HepG2 (cell line): ENCODE measurements around the gene SKI.

Experiments used
- EP300 ChIP-seq, 3 experiments: sonication (generic) in 1 of 3; formaldehyde crosslinking in 1 of 3; IDR thresholded peaks; 2 replicates each; pipeline versions ENCODE4 v1.5.1 to v1.6.1; 2011 to 2020; ENCODE audit warnings: low read depth in 2 of 3, low read length in 2 of 3, borderline replicate concordance in 1 of 3, improper control_type of control experiment in 1 of 3, mild to moderate bottlenecking in 1 of 3, missing genetic modification reagents in 1 of 3, moderate library complexity in 1 of 3
- POLR2A ChIP-seq, 2 experiments: IDR thresholded peaks; 2 replicates each; pipeline ENCODE4 v1.6.1; 2011; ENCODE audit warnings: low read depth in 2 of 2, low read length in 2 of 2, mild to moderate bottlenecking in 1 of 2, moderate library complexity in 1 of 2; ENCODE audit not compliant: insufficient read depth in 1 of 2
- POLR2AphosphoS2 ChIP-seq: IDR thresholded peaks from 2 replicates; pipeline ENCODE4 v1.6.1; 2011; ENCODE audit warnings: low read depth, low read length, improper control_type of control experiment
- RXRA ChIP-seq: sonication (generic); formaldehyde crosslinking; IDR thresholded peaks from 2 replicates; pipeline ENCODE4 v1.5.1; 2020; ENCODE audit warnings: missing genetic modification reagents
- SALL2 ChIP-seq: sonication (generic); formaldehyde crosslinking; IDR thresholded peaks from 2 replicates; pipeline ENCODE4 v1.8.1; 2023; ENCODE audit warnings: mild to moderate bottlenecking, missing genetic modification reagents, inconsistent platforms
- ZFX ChIP-seq: sonication (generic); formaldehyde crosslinking; IDR thresholded peaks from 2 replicates; pipeline ENCODE4 v1.4.0; 2020; ENCODE audit warnings: mild to moderate bottlenecking, low read depth, missing genetic modification reagents, moderate library complexity
- ZNF354B ChIP-seq: sonication (generic); formaldehyde crosslinking; IDR thresholded peaks from 2 replicates; pipeline ENCODE4 v1.8.0; 2022; ENCODE audit warnings: mild to moderate bottlenecking, missing genetic modification reagents
- ZNF44 ChIP-seq: sonication (generic); formaldehyde crosslinking; IDR thresholded peaks from 2 replicates; pipeline ENCODE4 v1.5.1; 2020; ENCODE audit warnings: mild to moderate bottlenecking, missing genetic modification reagents
- ZNF558 ChIP-seq: sonication (generic); formaldehyde crosslinking; IDR thresholded peaks from 2 replicates; pipeline ENCODE4 v1.9.0; 2022; ENCODE audit warnings: mild to moderate bottlenecking, missing genetic modification reagents, borderline replicate concordance
- TF ChIP-seq, protein P1 (sequence below): IDR thresholded peaks from 2 replicates; pipeline ENCODE4 v1.6.1; 2012; ENCODE audit warnings: low read length, improper control_type of control experiment
- TF ChIP-seq, protein P2 (sequence below): sonication (generic); formaldehyde crosslinking; IDR thresholded peaks from 2 replicates; pipeline ENCODE4 v1.5.1; 2020; ENCODE audit warnings: missing genetic modification reagents, mild to moderate bottlenecking, borderline replicate concordance
- TF ChIP-seq, protein P3 (sequence below): IDR thresholded peaks from 2 replicates; pipeline ENCODE4 v1.6.1; 2016; ENCODE audit warnings: low read depth, missing genetic modification reagents, missing compliant biosample characterization

DNA sequence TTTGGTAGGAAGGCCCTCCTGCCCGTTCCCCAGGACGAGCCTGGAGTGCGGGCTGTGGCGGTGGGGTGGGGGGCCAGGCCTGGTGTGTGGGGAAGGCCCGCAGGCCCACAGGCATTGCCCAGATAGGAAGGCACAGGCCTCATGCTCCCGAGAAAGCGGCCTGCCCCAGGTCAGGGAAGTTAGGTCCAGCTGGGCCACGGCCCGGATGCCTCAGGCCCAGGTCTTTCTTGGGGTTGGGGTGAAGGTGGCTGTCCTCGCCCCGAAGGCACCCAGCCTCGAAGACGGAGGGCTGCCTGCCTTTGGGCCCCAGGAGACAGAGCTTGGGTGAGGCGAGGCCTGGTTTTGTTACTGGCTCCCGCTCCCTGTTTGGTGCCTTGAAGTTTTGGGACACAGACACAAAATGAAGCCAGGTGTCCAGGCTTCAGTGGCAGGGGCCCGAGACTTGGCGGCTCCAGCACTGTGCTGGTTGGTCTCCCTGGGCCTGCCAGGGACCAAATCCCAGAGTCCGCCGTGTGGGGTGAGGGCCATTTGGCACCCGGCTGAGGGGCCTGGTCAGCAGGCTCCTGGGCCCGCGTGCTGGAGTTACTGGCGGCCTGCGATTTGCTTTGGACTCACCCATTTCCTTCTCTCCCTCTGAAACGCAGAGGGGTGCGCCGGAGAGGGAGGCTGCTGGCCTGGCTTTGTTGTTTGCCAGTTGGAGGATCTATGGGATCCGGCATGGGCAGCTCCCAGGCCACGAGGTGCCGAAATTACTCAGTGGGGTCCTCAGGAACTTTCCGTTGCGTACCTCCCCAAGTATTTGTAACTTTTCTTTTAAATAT lies 2.0 kb downstream of the SKI start:
- no peak; the same call in none of the 2 replicates for TF ChIP-seq ZFX (CRISPR knock-in tag)
- no peak for TF ChIP-seq ZNF558 (CRISPR knock-in tag)
- no peak for TF ChIP-seq ZNF44 (CRISPR knock-in tag)
- TF ChIP-seq RXRA (CRISPR knock-in tag), result no peak
- TF ChIP-seq POLR2A (IDR thresholded peaks at IDR 0.05; ENCODE audit: insufficient read depth in 1 of 2, low read depth in 2 of 2, low read length in 2 of 2), result no peak
- no peak for TF ChIP-seq EP300 (IDR thresholded peaks at IDR 0.05; ENCODE audit: low read depth in 2 of 2, low read length in 2 of 2)
- TF ChIP-seq EP300 (CRISPR knock-in tag; IDR thresholded peaks at IDR 0.05; ENCODE audit: borderline replicate concordance), result no peak
- TF ChIP-seq POLR2AphosphoS2, result no peak
- TF ChIP-seq SALL2 (CRISPR knock-in tag), result no peak
- TF ChIP-seq, protein P1, sequence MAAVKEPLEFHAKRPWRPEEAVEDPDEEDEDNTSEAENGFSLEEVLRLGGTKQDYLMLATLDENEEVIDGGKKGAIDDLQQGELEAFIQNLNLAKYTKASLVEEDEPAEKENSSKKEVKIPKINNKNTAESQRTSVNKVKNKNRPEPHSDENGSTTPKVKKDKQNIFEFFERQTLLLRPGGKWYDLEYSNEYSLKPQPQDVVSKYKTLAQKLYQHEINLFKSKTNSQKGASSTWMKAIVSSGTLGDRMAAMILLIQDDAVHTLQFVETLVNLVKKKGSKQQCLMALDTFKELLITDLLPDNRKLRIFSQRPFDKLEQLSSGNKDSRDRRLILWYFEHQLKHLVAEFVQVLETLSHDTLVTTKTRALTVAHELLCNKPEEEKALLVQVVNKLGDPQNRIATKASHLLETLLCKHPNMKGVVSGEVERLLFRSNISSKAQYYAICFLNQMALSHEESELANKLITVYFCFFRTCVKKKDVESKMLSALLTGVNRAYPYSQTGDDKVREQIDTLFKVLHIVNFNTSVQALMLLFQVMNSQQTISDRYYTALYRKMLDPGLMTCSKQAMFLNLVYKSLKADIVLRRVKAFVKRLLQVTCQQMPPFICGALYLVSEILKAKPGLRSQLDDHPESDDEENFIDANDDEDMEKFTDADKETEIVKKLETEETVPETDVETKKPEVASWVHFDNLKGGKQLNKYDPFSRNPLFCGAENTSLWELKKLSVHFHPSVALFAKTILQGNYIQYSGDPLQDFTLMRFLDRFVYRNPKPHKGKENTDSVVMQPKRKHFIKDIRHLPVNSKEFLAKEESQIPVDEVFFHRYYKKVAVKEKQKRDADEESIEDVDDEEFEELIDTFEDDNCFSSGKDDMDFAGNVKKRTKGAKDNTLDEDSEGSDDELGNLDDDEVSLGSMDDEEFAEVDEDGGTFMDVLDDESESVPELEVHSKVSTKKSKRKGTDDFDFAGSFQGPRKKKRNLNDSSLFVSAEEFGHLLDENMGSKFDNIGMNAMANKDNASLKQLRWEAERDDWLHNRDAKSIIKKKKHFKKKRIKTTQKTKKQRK, result no peak
- TF ChIP-seq, protein P2, sequence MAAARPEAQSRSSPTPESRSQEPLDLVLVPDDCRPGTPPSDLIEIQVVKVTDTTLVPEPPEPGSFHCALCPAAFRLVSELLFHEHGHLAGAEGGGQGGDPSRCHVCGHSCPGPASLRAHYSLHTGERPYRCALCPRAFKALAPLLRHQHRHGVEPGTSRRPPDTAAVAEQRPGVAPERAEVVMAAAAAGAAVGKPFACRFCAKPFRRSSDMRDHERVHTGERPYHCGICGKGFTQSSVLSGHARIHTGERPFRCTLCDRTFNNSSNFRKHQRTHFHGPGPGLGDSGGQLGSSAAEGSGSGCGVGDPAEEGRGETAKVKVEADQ (CRISPR knock-in tag), result no peak
- TF ChIP-seq ZNF354B (CRISPR knock-in tag), result no peak
- TF ChIP-seq, protein P3, sequence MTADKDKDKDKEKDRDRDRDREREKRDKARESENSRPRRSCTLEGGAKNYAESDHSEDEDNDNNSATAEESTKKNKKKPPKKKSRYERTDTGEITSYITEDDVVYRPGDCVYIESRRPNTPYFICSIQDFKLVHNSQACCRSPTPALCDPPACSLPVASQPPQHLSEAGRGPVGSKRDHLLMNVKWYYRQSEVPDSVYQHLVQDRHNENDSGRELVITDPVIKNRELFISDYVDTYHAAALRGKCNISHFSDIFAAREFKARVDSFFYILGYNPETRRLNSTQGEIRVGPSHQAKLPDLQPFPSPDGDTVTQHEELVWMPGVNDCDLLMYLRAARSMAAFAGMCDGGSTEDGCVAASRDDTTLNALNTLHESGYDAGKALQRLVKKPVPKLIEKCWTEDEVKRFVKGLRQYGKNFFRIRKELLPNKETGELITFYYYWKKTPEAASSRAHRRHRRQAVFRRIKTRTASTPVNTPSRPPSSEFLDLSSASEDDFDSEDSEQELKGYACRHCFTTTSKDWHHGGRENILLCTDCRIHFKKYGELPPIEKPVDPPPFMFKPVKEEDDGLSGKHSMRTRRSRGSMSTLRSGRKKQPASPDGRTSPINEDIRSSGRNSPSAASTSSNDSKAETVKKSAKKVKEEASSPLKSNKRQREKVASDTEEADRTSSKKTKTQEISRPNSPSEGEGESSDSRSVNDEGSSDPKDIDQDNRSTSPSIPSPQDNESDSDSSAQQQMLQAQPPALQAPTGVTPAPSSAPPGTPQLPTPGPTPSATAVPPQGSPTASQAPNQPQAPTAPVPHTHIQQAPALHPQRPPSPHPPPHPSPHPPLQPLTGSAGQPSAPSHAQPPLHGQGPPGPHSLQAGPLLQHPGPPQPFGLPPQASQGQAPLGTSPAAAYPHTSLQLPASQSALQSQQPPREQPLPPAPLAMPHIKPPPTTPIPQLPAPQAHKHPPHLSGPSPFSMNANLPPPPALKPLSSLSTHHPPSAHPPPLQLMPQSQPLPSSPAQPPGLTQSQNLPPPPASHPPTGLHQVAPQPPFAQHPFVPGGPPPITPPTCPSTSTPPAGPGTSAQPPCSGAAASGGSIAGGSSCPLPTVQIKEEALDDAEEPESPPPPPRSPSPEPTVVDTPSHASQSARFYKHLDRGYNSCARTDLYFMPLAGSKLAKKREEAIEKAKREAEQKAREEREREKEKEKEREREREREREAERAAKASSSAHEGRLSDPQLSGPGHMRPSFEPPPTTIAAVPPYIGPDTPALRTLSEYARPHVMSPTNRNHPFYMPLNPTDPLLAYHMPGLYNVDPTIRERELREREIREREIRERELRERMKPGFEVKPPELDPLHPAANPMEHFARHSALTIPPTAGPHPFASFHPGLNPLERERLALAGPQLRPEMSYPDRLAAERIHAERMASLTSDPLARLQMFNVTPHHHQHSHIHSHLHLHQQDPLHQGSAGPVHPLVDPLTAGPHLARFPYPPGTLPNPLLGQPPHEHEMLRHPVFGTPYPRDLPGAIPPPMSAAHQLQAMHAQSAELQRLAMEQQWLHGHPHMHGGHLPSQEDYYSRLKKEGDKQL (CRISPR knock-in tag), result no peak
